ENCODE results near the gene VENTX. TPM values are rescaled to one million over a fixed set of nuclear protein-coding genes. Genes with fewer than 3 reads are reported as not detected.
A peak's percentile ranks its signal among the peaks of the same experiment; 100 is the strongest.

The VENTX gene
- total and polyA plus RNA-seq, 4 donors: 1.0 to 7.4 (median 2.6) TPM

- no peaks in the 10 kb centered on the region for H3K27me3 ChIP-seq (ENCODE audit: control insufficient read depth in 1 of 2, insufficient read depth in 2 of 2, low read length in 1 of 2)
- H3K9me3 ChIP-seq (ENCODE audit: control insufficient read depth, low read length): no peaks in the 10 kb centered on the region
- no peak overlapping the region for H3K27ac ChIP-seq (ENCODE audit: low read depth in 1 of 2, low read length in 2 of 2)
- no peaks in the 10 kb centered on the region for H3K4me1 ChIP-seq (ENCODE audit: control insufficient read depth in 1 of 2, insufficient read depth in 2 of 2, low read length in 2 of 2)
- ATAC-seq (ENCODE audit: low FRiP score) (no peak), DNase-seq (no peak)
- intact Hi-C loops (cut with DNase I): no loop called here
- WGBS, 2 donors: 60 to 65% methylated on average over 13 of the region's 13 CpGs
- H3K36me3 ChIP-seq (ENCODE audit: control insufficient read depth in 1 of 2, insufficient read depth in 2 of 2, low read length in 1 of 2): no peaks in the 10 kb centered on the region
- no peak overlapping the region for H3K4me3 ChIP-seq (ENCODE audit: low read length in 2 of 2)
Observed at GRCh38 chr10:133254421-133255120, 16.9 kb downstream of the VENTX start.

DNA sequence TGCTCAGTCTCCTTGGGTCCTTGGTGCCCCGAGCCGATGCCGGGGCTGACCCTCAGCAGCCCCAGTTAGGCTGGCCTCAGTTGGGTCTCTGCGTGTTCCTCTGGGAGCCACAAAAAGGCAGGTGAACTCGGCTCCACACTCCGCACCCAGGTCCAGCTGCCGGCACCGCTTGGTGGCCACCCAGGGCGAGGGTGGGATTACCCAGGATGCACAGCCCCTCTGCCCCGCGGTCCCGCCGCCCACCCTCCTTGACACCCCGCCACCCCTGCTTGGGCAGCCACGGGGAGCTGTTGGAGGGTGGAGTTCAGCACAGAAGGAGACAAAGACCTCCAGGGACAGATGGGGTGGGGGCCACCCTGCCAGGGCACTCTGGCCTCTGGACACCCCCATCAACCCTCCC is 17.7 kb downstream of the VENTX start:
- intact Hi-C loops (cut with DNase I): no loop called here
- no peaks in the 10 kb centered on the region for H3K27me3 ChIP-seq (ENCODE audit: control insufficient read depth in 1 of 2, insufficient read depth in 2 of 2, low read length in 1 of 2)
- no peaks in the 10 kb centered on the region for H3K9me3 ChIP-seq (ENCODE audit: control insufficient read depth, low read length)
- H3K27ac ChIP-seq (ENCODE audit: low read depth in 1 of 2, low read length in 2 of 2): no peak overlapping the region
- no peak for DNase-seq
- H3K36me3 ChIP-seq (ENCODE audit: control insufficient read depth in 1 of 2, insufficient read depth in 2 of 2, low read length in 1 of 2): no peaks in the 10 kb centered on the region
- 83 to 89% methylated on average over 15 of the region's 15 CpGs for WGBS, 2 donors
- ATAC-seq (ENCODE audit: low FRiP score): no peak
- H3K4me3 ChIP-seq (ENCODE audit: low read length in 2 of 2): no peak overlapping the region
- H3K4me1 ChIP-seq (ENCODE audit: control insufficient read depth in 1 of 2, insufficient read depth in 2 of 2, low read length in 2 of 2): no peaks in the 10 kb centered on the region

DNA sequence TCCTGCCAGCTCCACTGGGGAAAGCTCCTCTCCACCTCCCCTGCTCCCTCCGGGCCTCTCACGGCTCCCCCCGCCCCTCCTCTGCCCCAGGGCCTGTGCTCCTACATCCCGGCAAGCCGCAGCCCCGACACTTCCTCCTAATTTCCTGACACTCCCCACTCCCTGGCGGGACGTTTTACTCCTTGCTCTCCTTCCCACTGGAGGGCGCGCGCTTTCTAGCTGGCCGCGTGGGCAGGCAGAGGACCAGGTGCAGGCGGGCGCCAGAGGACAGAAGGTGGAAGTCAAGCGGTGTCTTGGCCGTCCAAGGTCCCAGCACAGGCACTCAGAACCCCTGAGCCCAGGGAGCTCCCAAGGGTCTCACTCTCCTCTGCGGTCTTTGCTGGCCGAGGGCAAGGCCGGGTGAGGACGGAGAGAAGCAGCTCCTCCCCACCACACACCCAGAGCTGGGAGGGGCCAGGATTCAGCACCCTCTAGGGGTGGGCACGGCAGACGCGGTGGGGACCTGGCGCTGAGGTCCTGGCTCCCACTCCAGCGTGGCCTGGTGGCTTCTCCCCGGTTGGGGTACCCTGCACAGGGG is 19.9 kb downstream of the VENTX start:
- Histone ChIP-seq H3K27ac (ENCODE audit: low read depth in 1 of 2, low read length in 2 of 2) (no peak overlapping the region), H3K27me3 (ENCODE audit: control insufficient read depth in 1 of 2, insufficient read depth in 2 of 2, low read length in 1 of 2) (no peaks in the 10 kb centered on the region), H3K36me3 (ENCODE audit: control insufficient read depth in 1 of 2, insufficient read depth in 2 of 2, low read length in 1 of 2) (no peaks in the 10 kb centered on the region), H3K9me3 (ENCODE audit: control insufficient read depth, low read length) (no peaks in the 10 kb centered on the region), H3K4me1 (ENCODE audit: control insufficient read depth in 1 of 2, insufficient read depth in 2 of 2, low read length in 2 of 2) (no peaks in the 10 kb centered on the region), H3K4me3 (ENCODE audit: low read length in 2 of 2) (no peak overlapping the region)
- DNase-seq (peak; percentile 86 to 87), ATAC-seq (ENCODE audit: low FRiP score) (no peak)
- intact Hi-C loops (cut with DNase I): no loop called here
- 4 to 5% methylated on average over 25 to 27 of the region's 27 CpGs for WGBS, 2 donors

- intact Hi-C loops (cut with DNase I): no loop called here
- Histone ChIP-seq H3K4me1 (ENCODE audit: control insufficient read depth in 1 of 2, insufficient read depth in 2 of 2, low read length in 2 of 2) (no peaks in the 10 kb centered on the region), H3K27me3 (ENCODE audit: control insufficient read depth in 1 of 2, insufficient read depth in 2 of 2, low read length in 1 of 2) (no peaks in the 10 kb centered on the region), H3K9me3 (ENCODE audit: control insufficient read depth, low read length) (no peaks in the 10 kb centered on the region), H3K4me3 (ENCODE audit: low read length in 2 of 2) (no peak overlapping the region), H3K36me3 (ENCODE audit: control insufficient read depth in 1 of 2, insufficient read depth in 2 of 2, low read length in 1 of 2) (no peaks in the 10 kb centered on the region), H3K27ac (ENCODE audit: low read depth in 1 of 2, low read length in 2 of 2) (no peak overlapping the region)
- ATAC-seq (ENCODE audit: low FRiP score): no peak
- WGBS, 2 donors: 79 to 82% methylated on average over 21 of the region's 21 CpGs
- no peak for DNase-seq
Observed at GRCh38 chr10:133258066-133258817, 20.6 kb downstream of the VENTX start.

DNA sequence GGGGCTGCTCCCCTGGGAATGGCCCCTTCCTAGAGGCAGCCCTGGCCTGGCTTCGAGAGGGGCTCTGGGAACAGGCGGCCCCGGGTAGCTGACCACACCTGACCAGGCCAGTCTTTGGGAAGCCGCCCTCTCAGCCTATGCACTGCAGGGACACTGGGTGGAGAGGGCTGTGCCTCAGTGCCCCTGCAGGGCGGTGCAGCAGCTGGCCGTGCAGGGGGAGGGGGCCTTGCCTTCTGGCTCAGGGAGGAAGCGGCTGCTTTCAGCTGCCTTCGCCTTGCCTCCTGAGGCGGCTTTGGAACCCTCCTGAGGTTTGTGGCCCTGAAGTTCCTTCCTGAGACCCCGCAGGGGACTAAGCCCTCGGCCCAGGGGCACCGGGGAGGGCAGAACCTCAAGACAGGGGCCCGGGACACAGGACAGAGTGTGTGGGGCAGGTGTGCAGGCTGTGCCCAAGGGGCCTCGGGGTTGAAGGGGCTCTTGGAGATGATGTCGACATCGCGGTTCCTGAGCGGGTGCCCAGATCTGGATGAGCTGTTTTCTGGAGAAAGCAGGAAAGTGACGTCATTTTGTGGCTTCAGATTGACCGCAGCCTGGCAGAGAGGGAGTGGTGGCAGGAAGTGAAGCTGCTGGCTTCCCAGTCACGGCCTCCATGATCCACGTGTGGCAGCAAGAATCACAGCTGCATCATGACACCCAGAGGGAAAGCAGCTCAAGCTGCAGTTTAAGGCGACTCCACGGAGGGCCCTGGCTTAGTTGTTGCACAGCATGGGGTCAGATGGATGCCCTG is 21.4 kb downstream of the VENTX start:
- Histone ChIP-seq H3K27ac (ENCODE audit: low read depth in 1 of 2, low read length in 2 of 2) (no peak overlapping the region), H3K4me3 (ENCODE audit: low read length in 2 of 2) (no peak overlapping the region), H3K27me3 (ENCODE audit: control insufficient read depth in 1 of 2, insufficient read depth in 2 of 2, low read length in 1 of 2) (no peaks in the 10 kb centered on the region), H3K4me1 (ENCODE audit: control insufficient read depth in 1 of 2, insufficient read depth in 2 of 2, low read length in 2 of 2) (no peaks in the 10 kb centered on the region), H3K36me3 (ENCODE audit: control insufficient read depth in 1 of 2, insufficient read depth in 2 of 2, low read length in 1 of 2) (no peaks in the 10 kb centered on the region), H3K9me3 (ENCODE audit: control insufficient read depth, low read length) (no peaks in the 10 kb centered on the region)
- WGBS, 2 donors: 62 to 69% methylated on average over 24 of the region's 24 CpGs
- DNase-seq: peak; percentile 92 to 95
- ATAC-seq (ENCODE audit: low FRiP score): peak; percentile 57
- intact Hi-C loops (cut with DNase I): no loop called here

- H3K36me3 ChIP-seq (ENCODE audit: control insufficient read depth in 1 of 2, insufficient read depth in 2 of 2, low read length in 1 of 2): no peaks in the 10 kb centered on the region
- no peaks in the 10 kb centered on the region for H3K4me1 ChIP-seq (ENCODE audit: control insufficient read depth in 1 of 2, insufficient read depth in 2 of 2, low read length in 2 of 2)
- no peaks in the 10 kb centered on the region for H3K9me3 ChIP-seq (ENCODE audit: control insufficient read depth, low read length)
- ATAC-seq (ENCODE audit: low FRiP score) (no peak), DNase-seq (no peak)
- H3K4me3 ChIP-seq (ENCODE audit: low read length in 2 of 2): no peak overlapping the region
- H3K27ac ChIP-seq (ENCODE audit: low read depth in 1 of 2, low read length in 2 of 2): no peak overlapping the region
- intact Hi-C loops (cut with DNase I): no loop called here
- 82% methylated on average over 12 of the region's 12 CpGs for WGBS, 2 donors
- no peaks in the 10 kb centered on the region for H3K27me3 ChIP-seq (ENCODE audit: control insufficient read depth in 1 of 2, insufficient read depth in 2 of 2, low read length in 1 of 2)
Observed at GRCh38 chr10:133259602-133259989, 21.9 kb downstream of the VENTX start.

DNA sequence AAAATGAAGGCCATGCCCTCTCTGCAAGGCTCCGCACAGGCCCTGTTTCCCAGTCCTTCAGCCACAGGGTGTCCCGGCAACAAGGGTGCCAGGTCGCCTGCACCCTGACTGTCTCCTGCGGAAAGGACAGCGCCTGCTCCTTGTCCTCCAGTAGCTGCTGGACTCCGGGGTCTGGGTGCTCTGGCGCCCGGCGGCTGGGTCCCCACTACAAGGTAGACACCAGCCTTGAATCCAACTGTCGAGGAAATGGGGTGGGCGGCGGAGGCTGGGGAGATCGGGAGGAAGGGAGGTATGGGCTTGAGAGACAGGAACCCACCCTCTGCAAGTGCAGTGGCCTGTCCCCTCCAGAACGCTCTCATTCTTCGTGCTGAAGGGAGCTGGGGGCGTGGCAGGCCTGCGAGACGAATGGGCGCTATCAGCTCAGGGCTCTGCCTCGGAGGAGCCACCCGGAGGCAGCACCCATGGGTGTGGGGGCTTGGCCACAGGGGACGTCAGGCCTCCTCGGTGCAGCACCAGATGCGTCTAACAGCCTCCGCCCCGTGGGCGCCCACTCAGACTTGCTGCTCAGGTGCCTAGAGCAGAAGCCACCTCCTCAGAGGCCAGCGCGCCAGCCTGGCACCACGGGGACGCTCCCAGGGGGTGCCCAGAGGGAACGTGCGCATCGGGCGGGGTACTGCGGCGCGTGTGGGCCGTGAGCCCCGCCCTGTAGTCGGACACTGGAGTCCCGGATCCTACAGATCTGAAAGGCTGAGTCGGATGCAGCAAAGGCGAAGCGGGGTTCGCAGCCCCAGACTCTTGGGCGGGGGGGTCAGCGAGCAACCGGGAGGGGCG is 23.5 kb downstream of the VENTX start:
- peak; percentile 57 for ATAC-seq (ENCODE audit: low FRiP score)

More for the DNA sequence above, 23.5 kb downstream of the VENTX start:
- intact Hi-C loops (cut with DNase I): no loop called here
- no peaks in the 10 kb centered on the region for H3K9me3 ChIP-seq (ENCODE audit: control insufficient read depth, low read length)
- no peaks in the 10 kb centered on the region for H3K4me1 ChIP-seq (ENCODE audit: control insufficient read depth in 1 of 2, insufficient read depth in 2 of 2, low read length in 2 of 2)
- DNase-seq: peak; percentile 80 to 88
- no peak overlapping the region for H3K27ac ChIP-seq (ENCODE audit: low read depth in 1 of 2, low read length in 2 of 2)
- H3K27me3 ChIP-seq (ENCODE audit: control insufficient read depth in 1 of 2, insufficient read depth in 2 of 2, low read length in 1 of 2): no peaks in the 10 kb centered on the region
- peak overlapping the region; percentile 32 to 66 for H3K4me3 ChIP-seq (ENCODE audit: low read length in 2 of 2)
- 21 to 25% methylated on average over 41 to 50 of the region's 50 CpGs for WGBS, 2 donors
- no peaks in the 10 kb centered on the region for H3K36me3 ChIP-seq (ENCODE audit: control insufficient read depth in 1 of 2, insufficient read depth in 2 of 2, low read length in 1 of 2)
